ENCODE results near the gene GP2. TPM values are rescaled to one million over a fixed set of nuclear protein-coding genes. Genes with fewer than 3 reads are reported as not detected.

The GP2 gene
- total RNA-seq, 3 donors from 2014 or later = 1.3 to 1.9 TPM; not detected in 1

DNA sequence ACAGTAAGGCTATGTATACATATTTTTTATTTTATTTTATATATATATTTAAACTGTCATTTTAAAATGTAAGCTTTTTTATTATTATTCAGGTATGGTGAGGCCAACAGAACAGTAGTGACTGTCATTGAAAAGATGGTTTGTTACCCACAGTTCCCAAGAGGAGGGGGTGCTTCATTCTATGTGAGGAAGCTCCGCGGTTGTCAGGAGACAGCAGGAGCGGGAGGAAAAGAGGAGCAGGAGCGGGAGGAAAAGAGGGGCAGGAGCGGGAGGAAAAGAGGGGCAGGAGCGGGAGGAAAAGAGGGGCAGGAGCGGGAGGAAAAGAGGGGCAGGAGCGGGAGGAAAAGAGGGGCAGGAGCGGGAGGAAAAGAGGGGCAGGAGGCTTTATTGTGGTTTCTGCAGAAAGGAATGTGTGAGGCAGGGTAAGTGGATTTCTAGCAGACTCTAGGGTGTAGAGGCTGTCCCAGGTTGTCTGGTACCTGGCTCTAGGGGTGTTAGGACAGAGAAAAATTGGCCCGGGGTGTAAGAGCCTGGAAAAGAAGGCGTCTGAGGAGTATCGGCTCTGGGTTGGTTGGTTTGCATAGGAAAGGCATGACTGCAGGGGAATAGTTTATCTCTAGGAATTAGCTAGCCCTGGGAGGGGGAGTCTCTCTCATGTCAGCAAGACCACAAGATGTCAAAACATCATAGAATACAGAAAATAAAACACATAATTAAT is 64.0 kb downstream of the GP2 start:
- H3K4me1 ChIP-seq = no peaks in the 10 kb centered on the region

DNA sequence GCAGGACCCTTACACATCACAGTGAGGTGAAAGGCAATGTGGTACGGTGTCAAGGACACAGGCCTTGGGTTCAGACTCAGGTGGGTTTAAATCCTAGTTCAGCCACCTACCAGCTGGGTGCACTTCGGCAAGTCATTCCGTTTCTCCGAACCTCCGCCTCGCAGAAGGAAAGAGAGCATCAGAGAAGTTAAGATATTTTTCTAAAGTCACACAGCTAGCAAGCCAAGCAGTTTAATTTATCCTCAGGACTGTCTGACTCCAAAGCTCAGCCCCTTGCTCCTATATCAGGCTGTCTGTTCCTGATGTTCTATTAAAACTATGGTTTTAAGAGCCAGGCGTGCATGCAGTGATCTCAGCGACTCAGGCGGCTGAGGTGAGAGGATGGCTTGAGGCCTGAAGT is 65.1 kb downstream of the GP2 start:
- TF ChIP-seq POLR2AphosphoS5 (IDR thresholded peaks at IDR 0.05) = no peak
- no peak for TF ChIP-seq POLR2A (IDR thresholded peaks at IDR 0.05)
- TF ChIP-seq, protein P1, sequence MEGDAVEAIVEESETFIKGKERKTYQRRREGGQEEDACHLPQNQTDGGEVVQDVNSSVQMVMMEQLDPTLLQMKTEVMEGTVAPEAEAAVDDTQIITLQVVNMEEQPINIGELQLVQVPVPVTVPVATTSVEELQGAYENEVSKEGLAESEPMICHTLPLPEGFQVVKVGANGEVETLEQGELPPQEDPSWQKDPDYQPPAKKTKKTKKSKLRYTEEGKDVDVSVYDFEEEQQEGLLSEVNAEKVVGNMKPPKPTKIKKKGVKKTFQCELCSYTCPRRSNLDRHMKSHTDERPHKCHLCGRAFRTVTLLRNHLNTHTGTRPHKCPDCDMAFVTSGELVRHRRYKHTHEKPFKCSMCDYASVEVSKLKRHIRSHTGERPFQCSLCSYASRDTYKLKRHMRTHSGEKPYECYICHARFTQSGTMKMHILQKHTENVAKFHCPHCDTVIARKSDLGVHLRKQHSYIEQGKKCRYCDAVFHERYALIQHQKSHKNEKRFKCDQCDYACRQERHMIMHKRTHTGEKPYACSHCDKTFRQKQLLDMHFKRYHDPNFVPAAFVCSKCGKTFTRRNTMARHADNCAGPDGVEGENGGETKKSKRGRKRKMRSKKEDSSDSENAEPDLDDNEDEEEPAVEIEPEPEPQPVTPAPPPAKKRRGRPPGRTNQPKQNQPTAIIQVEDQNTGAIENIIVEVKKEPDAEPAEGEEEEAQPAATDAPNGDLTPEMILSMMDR (IDR thresholded peaks at IDR 0.05) = no peak
- Histone ChIP-seq H3K4me1 (no peaks in the 10 kb centered on the region), H3K36me3 (no peaks in the 10 kb centered on the region), H3K27ac (no peak overlapping the region), H3K9me3 (no peaks in the 10 kb centered on the region), H3K4me3 (no peak overlapping the region), H3K27me3 (no peaks in the 10 kb centered on the region)
- intact Hi-C loops (cut with DNase I; ENCODE audit: low total_unique reads) = no loop called here
- DNase-seq (ENCODE audit: low spot score in 2 of 2) = no peak

More for the DNA sequence above, 64.0 kb downstream of the GP2 start:
- Histone ChIP-seq H3K9me3 (no peaks in the 10 kb centered on the region), H3K36me3 (no peaks in the 10 kb centered on the region), H3K4me3 (no peak overlapping the region), H3K27ac (no peak overlapping the region), H3K27me3 (no peaks in the 10 kb centered on the region)
- intact Hi-C loops (cut with DNase I; ENCODE audit: low total_unique reads) = no loop called here
- TF ChIP-seq, protein P1 (IDR thresholded peaks at IDR 0.05) = no peak
- no peak for DNase-seq (ENCODE audit: low spot score in 2 of 2)

DNA sequence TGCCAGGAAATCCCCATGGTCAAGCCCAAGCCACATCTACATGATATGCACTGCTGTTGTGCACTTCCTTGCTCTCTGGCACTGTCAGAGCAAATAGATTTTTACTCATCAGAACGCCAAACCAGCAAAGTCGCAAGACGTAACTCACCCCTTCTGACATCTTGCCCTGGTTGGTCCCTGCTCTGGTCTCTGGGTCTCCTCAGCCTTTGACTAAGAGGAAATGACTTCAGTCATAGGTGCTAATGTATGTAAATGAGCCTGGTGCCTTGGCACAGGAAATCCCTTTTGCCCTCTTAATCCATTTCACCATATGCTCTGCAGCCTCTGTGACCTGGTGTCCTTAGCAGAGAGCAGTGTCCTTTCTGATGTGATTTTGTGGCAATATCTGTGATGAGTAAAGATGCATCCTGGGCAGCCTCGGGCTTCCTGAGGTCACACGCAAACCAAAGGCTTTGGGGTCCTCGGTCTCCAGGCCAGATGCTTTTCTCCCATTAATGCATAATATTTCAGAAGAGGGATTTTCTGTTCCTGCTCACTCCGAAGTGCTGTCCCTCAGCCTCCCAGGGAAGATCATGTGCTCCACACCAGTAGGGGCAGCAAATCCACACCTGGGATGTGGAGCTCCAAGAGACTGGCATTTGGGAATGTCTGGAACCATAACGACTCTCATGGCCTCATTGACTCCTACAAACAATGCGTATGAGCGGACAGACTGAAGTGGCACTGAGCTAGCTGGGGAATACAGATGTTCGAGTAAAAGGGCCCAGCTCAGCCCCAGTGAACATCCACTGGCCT is 66.9 kb downstream of the GP2 start:
- H3K4me1 ChIP-seq = no peaks in the 10 kb centered on the region
- no peaks in the 10 kb centered on the region for H3K36me3 ChIP-seq
- TF ChIP-seq POLR2AphosphoS5 (IDR thresholded peaks at IDR 0.05) (no peak), POLR2A (IDR thresholded peaks at IDR 0.05) (no peak)
- TF ChIP-seq, protein P1 (IDR thresholded peaks at IDR 0.05) = no peak
- intact Hi-C loops (cut with DNase I; ENCODE audit: low total_unique reads) = no loop called here
- no peaks in the 10 kb centered on the region for H3K27me3 ChIP-seq
- H3K27ac ChIP-seq = no peak overlapping the region
- no peak for DNase-seq (ENCODE audit: low spot score in 2 of 2)
- no peaks in the 10 kb centered on the region for H3K9me3 ChIP-seq
- H3K4me3 ChIP-seq = no peak overlapping the region

Other genes with a start within 250 kb of the GP2 start
- not detected for gene UMOD, start 25.2 kb upstream of the GP2 start, total RNA-seq
- not detected for gene PDILT, start 77.2 kb upstream of the GP2 start, total RNA-seq
- gene ACSM5, start 82.0 kb upstream of the GP2 start, total RNA-seq = 10 to 100 TPM in 1 of 3 donors, 1 to 10 TPM in 2; 4.5 to 61.0 (median 8.8) TPM
- not detected for gene ACSM2A, start 124.0 kb upstream of the GP2 start, total RNA-seq
- not detected for gene ACSM2B, start 248.9 kb upstream of the GP2 start, total RNA-seq